H54 (cell line): ENCODE data around the gene PRDX1.

Experiments
- DNase-seq: peaks from one replicate; pipeline ENCODE4 v3.0.0; 2011; ENCODE audit warnings: low spot score, mixed read lengths; ENCODE audit not compliant: insufficient read length
- FAIRE-seq: peaks from 3 replicates; lab custom pipeline; 2011; peaks lifted over from hg19 to GRCh38; lab: Jason Lieb, UNC
- POLR2A ChIP-seq: IDR thresholded peaks from 2 replicates; pipeline ENCODE4 v1.6.1; 2011; ENCODE audit warnings: low read depth, mild to moderate bottlenecking, low read length

PRDX1 gene

GRCh38 chr1:45521413-45522323 is at the start of gene PRDX1:
TSS of gene PRDX1 (minus strand) at chr1:45521884. CDS start at chr1:45519043, 2,841 bp downstream.
- TF ChIP-seq POLR2A: peak; percentile 100
- no peak for FAIRE-seq
- DNase-seq: peak; percentile 86

GRCh38 chr1:45570631-45571030 is 48.9 kb upstream of the PRDX1 start:
- DNase-seq (no peak), FAIRE-seq (no peak)
- no peak for TF ChIP-seq POLR2A

DNA sequence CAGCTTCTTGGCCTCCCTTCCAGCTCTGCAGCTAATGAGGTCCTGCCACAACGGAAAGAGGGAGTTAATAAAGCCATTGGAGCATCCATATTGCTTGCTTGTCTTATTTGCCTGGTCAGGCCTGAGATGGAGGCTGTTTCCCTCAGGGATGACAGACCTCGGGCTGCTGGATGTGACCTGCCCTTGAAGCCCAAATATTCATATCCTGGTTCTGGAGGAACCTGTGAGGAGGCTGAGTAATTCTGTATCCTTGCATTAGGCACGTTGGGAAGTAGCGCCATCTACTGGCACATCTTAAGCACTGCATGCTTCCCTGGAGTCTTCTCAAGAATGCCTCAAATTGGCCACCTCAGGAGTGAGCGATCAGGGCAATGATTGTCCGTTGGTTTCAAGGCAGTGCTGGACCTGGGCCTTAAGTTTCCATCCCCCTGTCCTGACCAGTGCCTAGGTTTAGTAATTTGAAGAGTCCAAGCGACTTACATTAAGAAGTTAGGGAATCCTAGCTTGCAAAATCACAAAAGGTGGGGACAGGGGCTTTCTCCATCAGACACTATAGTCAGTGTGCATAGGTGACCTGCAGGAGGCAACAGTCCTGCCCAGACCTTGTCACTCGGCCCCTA is 48.4 kb upstream of the PRDX1 start:
- FAIRE-seq: peak; percentile 78
- peak; percentile 47 for DNase-seq
- no peak for TF ChIP-seq POLR2A

DNA sequence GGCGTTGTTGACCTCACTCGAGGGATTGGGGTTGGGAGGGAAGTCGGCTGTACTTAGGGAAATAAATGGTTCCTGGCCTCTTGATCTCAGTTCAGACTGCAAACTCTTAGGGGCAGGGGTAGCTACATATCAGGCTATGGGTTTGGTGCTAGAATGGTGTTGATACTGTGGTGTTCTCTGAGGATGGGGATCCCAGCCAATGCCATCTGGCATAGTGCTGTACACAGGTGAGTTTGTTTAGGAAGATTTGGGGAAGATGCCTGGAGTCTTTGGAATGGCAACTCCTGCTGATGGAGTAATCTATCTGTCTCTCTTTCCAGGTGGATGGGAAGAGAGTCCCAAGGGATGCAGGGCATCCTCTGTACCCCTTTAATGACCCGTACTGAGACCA is 47.9 kb upstream of the PRDX1 start:
- TF ChIP-seq POLR2A: no peak
- DNase-seq: no peak
- FAIRE-seq: no peak

DNA sequence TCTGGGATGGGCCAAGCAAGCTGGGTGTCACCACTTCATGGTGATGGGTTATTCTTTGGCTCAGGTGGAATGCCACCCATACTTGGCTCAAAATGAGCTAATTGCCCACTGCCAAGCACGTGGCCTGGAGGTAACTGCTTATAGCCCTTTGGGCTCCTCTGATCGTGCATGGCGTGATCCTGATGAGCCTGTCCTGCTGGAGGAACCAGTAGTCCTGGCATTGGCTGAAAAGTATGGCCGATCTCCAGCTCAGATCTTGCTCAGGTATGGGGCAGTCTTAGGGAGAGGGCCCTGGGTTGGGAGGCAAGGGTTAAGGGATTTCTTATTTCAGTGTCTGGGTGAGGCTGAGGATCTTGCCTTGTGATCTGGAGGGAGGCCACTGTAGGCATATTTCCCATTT is 46.7 kb upstream of the PRDX1 start:
- FAIRE-seq: no peak
- TF ChIP-seq POLR2A: no peak

DNA sequence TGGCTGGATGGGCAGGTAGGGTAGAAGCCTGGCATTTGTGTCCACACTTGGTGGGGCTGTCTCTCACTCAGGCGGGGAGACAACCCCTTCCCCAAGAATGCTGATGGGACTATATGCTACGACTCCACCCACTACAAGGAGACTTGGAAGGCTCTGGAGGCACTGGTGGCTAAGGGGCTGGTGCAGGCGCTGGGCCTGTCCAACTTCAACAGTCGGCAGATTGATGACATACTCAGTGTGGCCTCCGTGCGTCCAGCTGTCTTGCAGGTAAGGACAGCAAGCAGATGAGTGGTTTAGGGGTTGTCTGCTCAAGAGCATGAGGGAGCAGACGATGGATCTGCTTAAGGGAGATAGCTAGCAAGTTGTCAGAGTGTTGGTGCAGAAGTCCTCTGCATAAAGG is 46.2 kb upstream of the PRDX1 start:
- DNase-seq (no peak), FAIRE-seq (no peak)
- no peak for TF ChIP-seq POLR2A

More for the DNA sequence above, 46.7 kb upstream of the PRDX1 start:
- no peak for DNase-seq

- no peak for DNase-seq
- no peak for FAIRE-seq
- TF ChIP-seq POLR2A: no peak
Measured at GRCh38 chr1:45566722-45567121, 45.0 kb upstream of the PRDX1 start.

GRCh38 chr1:45563843-45564242 is 42.2 kb upstream of the PRDX1 start:
- FAIRE-seq (no peak), DNase-seq (no peak)
- TF ChIP-seq POLR2A: no peak

DNA sequence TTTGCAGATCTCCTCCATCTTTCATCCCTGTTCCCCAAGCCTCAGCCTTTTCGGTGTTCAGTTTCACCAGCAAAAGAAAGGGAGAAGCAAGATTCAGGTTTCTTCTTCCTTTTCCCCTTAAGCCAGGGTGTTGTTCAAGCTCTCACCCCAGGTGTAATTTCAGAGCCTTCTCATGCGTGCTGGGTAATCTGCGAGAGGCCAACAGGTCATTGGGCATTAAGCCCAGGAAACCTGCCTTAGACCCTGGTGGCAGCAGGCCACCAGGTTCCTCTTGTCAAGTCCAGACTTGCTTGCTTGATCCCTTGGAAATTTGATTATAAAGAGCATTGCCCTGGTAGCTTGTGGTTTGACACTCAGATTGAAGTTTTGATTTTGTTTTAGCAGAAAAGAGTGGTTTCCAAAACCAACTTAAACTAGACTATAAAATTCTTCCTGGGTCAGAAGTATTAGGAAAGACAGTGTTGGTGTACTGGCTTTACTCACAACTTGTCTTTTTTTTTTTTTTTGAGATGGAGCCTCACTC is 35.8 kb upstream of the PRDX1 start:
- no peak for TF ChIP-seq POLR2A
- FAIRE-seq (no peak), DNase-seq (no peak)

DNA sequence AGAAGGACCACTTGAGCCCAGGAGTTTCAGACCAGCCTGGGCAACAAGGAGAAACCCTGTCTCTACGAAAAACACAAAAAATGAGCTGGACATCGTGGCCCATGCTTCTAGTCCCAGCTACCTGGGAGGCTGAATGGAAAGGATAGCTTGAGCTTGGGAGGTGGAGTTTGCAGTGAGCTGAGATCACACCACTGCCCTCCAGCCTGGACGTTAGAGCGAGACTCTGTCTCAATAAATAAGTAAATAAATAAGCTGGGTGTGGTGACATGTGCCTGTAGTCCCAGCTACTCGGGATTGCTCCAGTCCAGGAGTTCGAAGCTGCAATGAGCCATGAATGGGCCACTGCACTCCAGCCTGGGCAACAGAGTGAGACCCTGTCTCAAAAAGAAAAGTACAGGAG is 32.5 kb upstream of the PRDX1 start:
- no peak for TF ChIP-seq POLR2A
- FAIRE-seq (no peak), DNase-seq (no peak)

GRCh38 chr1:45552331-45552730 is 30.6 kb upstream of the PRDX1 start:
- no peak for TF ChIP-seq POLR2A
- DNase-seq (no peak), FAIRE-seq (no peak)

DNA sequence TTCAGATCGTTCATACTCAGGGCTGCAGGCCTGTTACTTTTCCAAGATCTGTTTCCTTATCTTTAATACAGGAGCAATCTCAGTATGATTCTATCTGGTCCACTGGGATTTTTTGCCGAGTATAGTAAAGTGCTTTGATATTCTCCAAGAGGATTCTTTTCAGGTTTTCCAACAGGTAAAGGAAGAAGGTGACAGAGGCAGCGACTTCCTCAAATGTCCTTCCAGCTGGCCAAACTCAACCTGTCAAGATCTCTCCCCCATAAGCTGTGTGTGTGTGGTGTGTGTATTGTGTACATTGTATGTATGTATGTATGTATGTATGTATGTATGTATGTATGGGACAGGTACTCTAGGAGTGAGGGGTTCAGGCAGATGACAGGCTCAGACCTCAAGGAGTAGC is 30.0 kb upstream of the PRDX1 start:
- FAIRE-seq (no peak), DNase-seq (no peak)
- TF ChIP-seq POLR2A: no peak

GRCh38 chr1:45550401-45551351 is 29.0 kb upstream of the PRDX1 start, which contains the start of gene AKR1A1:
TSS of gene AKR1A1 (plus strand) at chr1:45550826. CDS start at chr1:45561795, 10,969 bp downstream.
- TF ChIP-seq POLR2A: peak; percentile 73
- DNase-seq (peak; percentile 82), FAIRE-seq (no peak)
